CD4-positive, alpha-beta T cell treated with Interleukin-12 subunit alpha and Interleukin-12 subunit beta, for 1 hour (primary cell): ENCODE data around the gene GRIK5.

ENCODE experiments used
- DNase-seq: peaks from one replicate; pipeline ENCODE4 v3.0.0-alpha.2; 2020

Gene GRIK5

DNA sequence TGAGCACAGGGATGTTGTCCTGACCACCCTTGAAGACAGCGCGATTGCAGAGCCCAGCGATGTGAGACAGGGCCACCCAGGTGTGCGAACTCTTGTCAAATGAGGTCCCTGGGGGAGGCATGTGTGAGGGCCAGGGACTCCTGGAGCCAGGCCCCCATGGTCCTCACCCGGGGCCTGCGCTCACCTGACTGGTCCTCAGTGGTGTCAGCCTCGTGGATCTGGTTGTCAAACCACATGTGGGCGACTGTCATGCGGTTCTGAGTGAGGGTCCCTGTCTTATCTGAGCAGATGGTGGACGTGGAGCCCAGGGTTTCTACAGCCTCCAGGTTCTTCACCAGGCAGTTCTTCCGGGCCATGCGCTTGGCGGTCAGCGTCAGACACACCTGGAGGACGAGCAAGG is 88.3 kb downstream of the GRIK5 start:
- DNase-seq = no peak

DNA sequence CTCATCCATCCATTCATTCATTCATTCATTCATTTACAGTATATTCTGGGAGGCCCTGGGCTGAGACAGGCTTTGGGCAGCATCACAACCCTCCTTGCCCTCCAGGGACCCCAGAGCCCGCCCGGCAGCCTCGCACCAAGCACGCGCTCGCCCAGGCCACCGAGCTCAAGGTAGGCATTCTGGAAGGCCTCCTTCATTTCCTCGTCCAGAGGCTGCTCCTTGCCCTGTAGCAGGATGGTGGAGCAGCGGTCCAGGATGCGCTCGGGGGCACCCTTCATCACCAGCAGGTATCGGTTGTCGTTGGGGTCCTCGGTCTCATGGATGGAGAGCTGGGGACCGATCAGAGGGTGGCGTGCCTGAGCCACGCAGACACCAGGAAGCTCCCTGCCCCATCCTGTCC is 91.5 kb downstream of the GRIK5 start:
- DNase-seq = no peak

DNA sequence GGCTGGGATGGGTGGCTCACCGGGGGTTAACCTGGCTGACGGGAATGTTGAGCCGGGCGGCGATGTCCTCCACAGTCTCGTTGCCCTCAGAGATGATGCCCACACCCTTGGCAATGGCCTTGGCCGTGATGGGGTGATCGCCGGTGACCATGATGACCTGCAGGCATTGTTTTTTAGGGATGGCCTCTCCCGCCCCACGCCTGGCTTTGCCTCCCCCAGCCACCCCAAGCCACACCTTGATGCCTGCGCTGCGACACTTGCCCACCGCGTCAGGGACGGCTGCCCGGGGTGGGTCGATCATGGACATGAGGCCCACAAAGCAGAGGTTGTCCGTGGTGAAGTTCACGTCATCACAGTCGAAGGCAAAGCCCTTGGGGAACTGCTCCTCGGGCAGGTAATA is 92.1 kb downstream of the GRIK5 start:
- DNase-seq = no peak

DNA sequence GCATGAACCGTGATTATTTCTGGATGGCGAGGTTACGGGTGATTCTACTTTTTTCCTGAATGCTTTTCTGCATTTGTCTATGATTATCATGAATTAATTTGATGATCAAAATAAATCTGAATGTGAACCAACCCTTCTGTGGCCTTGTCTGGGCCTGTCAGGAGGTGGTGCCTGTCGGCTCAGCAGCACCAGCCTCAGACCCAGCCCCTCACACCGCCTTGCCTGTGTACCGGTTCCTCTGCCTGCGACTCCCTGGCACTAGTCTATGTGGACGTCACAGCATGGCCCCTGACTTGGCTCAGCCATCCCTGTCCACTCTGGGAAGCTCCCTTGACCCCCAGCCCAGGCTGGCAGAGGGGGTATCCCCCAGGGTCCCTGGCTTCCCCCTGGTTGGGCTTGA is 95.4 kb downstream of the GRIK5 start:
- DNase-seq = no peak

DNA sequence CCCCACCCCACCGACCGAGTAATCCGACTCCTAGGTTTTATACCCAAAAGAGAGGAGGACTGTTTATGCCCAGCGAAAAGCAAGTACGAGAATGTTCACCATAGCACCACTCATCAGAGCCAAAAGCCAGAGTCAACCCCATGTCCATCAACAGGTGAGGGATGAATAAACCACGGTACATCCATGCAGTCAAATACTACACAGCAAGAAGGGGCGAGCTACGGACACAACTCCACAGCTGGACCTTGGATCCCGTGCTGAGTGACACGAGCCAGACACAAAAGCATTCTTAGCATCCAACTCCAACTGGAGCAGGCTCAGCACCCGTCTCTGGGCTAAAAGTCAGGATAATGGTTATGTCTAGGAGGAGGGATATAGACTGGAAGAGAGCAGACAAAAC is 98.6 kb downstream of the GRIK5 start:
- no peak for DNase-seq

DNA sequence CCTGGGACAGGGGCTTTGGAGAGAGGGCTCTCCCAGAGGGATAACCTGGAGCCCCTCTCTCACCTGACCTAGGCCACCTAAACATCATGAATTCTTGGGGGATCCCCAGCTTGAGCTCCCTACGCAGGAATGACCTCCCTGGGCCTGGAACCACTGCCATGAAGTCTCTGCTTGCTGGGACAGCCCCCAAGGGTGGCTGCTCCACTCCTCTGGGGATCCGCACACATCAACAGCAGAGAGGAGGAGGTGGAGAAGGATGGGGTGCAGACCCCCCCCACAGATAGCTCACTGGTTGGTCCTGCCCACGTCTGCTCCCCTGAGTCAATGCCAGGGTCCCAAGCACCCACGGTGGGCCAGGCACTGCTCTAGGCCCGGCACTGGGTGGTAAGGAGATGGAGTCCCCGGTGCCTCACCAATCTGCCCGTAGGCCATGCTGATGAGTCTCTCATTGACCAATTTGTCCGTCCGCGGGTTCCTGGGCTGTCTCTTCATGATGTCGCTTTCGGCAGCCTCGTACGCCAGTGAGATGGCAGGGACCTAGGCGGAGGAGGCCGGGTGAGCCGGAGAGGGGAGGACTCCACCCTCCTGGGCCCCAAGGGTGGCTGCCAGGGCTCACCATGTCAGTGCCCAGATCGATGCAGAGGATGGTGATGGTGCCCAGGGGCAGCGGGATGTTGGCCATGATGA is 100.1 kb downstream of the GRIK5 start:
- DNase-seq = no peak

DNA sequence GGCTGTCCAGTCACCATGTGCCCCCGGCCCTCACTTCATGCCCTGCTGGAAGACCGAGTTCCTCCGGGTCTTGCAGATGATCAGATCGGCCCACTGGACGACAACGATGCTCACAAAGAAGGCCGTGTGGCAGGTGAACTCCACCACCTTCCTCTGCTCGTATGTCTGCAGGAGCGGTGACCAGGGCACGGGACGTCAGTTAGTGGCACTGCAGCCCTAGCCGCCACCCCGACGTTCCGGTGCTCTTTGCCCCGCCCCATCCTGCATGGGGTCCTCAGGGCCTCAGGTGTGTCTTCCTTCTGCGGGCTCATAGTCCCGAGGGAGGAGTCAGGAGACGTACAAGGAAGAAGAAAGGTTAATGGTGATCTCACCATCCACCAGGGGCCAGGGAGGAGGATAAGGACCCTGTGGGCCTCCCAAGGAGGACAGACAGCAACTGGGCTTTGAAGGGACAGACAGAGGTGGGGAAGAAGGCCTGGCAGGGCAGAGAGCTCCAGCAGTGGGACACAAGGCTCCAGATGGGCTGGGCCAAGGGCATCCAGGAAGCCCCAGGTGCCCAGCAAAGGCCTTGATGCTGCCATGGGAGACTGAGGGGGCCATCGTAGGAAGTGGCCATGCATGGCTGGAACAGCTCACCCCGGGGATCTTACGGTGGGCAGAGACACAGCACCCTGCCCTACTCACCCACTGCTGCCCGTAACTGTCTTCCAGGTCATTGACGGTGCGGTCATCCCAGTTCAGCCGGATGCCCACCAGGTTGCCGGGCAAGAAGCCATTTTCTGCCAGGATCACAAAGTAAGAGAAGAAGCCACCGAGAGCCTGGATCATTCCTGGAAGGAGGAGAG is 101.0 kb downstream of the GRIK5 start:
- DNase-seq = no peak

DNA sequence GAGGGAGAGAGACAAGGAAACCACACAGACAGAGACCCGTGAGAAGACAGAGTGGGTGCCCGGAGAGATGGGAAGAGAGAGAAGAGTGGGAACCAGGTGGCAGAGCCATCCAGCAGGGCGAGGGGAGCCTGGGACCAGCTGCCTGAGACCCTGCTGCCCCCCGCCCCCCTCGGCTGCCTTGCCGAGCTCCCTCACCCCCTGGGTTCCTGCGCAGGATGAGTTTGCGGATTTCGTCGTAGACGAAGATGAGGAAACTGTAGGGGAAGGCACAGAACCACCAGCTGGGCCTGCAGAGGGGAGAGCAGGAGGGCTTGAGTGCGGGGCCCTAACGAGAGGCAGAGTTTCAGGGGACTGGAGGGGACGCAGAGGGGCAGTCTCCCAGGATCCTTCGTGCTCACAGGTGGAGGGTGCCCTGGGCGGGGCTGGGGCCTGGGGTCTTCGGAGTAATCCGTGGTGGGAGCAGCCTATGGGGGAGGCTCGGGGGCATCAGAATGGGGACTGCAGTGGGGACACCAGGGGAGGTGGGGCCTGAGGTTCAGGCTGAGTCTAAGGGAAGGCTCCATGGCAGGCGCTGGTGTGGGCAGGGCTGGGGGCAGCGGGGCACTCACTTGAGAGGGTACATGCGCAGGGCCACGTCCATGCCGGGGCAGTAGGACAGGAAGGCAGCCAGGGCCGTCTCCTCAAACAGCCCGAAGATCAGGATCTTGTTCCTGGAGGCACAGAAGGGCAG is 102.8 kb downstream of the GRIK5 start:
- no peak for DNase-seq

DNA sequence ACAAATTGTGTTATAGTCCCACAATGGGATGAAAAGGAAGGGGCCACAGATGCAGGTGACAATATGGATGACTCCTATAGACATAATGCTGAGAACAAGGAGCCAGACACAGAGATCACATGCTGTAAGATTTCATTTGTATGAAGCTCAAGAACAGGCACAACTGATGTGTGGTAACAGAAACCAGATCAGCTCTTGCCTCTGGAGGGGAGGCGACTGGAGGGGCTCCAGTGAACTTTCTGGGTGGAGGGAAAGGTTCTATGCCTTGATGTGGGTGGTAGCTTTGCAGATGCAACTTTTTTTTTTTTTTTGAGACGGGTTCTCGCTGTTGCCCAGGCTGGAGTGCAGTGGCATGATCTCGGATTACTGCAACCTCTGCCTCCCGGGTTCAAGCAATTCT is 104.9 kb downstream of the GRIK5 start:
- DNase-seq = no peak

DNA sequence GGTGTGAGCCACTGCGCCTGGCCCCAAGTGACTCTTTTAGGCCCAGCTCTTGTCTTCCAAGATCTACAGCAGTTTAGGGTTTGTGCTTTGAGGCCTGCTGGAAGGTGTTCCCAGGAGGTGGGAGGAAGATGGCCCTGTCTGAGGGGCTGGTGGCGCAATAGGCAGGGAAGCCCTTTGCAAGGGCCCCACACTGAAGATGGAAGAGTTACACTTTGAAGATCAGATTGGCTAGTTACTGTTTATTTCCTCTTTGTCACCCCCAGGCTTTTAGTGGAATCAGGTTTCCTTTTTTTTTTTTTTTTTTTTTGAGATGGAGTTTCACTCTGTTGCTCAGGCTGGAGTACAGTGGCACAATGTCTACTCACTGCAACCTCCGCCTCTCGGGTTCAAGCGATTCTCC is 109.0 kb downstream of the GRIK5 start:
- no peak for DNase-seq

DNA sequence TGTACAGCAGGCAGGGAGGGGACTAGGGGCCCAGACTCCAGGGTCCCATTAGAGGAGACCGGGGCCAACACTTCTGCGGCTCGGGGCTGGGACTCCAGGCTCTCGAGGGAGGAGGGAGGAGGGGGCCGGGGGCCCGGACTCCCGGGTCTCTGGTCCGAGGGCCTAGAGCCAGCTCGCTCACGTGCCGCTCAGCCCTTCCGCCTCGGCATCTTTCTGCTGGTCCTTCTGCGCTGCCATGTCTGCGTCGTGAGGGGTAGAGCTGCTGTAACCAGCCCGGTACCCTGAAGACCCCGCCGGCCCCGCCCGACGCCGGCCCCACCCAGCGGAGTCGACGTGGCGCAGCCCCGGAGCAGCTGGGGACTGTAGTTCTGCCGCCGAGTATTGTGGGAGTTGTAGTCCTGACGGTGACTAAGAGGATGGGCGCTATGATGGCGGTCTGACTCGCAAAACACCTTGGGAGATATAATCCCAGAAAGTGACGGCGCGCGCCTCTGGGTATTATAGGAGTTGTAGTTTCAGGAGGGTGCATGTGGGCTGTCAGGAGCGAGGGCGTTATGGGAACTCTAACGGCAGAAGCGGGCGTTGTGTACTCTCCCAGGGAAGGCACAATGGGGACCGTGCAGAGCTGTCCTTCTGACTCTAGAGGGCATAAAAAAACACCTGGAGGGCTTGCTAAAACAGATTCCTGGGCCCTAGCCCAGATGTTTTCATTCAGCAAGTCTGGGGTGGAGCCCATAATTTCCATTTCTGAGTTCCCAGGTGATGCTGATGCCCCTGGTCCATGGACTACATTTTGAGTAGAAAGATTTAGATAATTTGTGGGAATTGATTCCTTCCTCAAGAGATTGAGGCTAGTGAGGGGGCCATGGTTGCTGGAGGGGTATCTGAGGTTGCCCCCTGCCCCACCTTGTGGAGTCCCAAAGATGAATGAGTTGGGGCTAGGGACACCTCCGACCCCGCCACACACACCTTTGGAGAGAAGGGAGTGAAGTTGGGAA is 110.7 kb downstream of the GRIK5 start, which contains the start of gene RABAC1:
Gene RABAC1, minus strand, starts transcription at position 266 of the 998 bp plus-strand sequence. Its CDS starts 29 bp downstream, at position 237.
- DNase-seq = peak; percentile 90

DNA sequence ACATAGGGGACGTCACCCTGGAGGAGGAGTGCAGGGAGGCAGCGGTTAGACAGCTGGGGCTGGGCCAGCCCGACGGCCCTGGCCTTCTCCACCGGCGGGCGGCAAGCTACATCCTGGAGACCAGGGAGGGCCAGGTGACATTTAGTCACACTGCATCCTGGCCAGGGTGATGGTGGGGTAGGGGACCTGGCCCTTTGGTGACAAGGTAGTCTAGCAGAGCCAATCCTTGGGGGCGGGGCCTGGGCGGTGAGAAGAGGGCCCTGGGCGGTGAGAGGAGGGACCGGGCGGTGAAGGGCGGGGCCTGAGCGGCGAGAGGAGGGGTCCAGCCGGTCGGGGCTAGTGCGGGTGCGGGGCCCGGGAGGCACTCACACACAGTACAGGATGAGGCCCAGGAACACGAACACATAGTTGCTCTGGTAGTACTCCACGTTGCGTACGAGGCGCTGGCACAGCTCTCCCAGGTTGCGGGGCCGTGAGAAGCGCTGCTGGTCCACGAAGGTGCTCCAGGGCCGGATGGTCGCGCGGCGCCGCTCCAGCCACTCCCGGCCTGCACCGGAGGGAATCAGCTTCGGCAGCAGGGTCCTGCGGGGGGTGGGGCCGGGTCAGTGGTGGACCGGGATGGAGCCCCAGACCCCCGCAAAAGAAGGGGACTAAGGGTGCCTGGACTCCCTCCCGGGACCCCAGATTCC is 111.5 kb downstream of the GRIK5 start:
- peak; percentile 84 for DNase-seq

DNA sequence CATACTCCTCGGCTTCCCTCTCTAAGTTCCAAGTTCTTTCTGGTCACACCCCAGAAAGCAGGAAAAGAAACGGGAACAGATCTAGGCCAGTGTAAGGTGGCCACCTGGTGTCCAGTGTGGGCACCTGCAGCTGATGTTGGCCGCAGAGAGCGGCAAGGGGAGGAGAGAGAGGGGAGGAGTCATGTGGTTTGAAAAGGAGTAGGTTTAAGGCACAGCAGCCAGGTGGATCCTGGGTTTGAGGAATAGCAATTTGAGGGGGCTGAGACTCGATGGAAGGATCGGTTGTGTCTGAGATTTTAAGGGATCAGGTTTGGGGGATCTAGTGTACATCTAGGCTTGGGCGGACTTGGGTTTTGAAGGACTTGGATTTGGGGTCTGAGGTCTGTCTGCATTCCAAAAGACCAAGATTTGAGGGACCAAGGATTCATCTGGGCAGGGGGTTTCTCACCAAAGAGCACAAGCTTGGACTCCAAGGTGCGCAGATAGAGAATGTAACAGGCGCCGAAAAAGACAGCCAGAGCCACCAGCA is 112.1 kb downstream of the GRIK5 start:
- DNase-seq = peak; percentile 52

DNA sequence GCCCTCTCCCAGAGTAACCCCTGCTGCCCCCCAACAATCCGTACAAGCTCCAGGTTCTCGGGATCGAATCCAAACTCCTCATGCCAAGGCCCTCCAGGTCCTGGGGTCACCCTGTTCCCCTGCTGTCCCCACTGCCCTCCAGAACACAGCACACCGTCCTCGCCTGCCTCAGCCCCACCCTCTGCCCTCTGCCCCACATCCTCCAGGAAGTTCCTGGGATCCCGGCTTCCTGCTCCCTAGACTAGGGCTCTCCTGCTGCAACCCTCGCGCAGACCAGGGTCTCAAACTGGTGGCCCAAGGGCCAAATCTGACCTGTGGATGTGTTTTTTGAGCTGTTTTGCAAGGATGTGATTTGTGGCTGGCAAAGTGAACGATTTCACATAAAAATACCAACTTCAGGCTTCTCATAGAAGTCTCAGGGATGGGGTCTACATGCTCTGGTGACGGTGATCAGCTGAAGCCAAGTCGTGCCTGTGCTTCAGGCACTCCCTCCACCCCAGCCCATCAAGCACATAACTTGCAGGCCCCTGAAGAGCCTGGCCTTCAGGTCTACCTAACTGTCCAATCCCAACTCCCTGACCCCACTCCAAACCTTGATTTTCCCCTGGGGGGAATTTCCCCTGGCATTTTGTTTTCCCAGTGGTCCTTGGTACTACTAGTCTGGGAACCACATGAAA is 112.7 kb downstream of the GRIK5 start:
- no peak for DNase-seq

DNA sequence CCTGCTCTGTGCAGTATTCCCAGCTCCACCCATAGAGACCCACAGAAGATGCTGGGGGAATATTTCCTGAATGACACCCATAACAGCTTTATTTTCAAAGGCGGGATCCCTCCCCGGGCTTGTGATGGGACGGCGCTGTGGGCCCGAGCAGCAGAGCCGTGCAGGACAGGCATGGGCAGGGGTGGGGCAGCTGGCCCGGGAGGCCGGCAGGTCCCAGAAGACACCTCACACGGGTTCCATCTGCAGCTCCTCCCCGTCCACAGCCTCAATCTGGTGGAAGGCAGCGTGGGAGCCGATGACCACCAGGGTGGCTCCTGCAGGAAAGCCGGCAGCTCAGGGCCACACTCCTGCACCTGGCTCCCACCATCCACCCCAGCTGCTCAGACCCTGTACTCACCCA is 113.4 kb downstream of the GRIK5 start:
- DNase-seq = no peak

DNA sequence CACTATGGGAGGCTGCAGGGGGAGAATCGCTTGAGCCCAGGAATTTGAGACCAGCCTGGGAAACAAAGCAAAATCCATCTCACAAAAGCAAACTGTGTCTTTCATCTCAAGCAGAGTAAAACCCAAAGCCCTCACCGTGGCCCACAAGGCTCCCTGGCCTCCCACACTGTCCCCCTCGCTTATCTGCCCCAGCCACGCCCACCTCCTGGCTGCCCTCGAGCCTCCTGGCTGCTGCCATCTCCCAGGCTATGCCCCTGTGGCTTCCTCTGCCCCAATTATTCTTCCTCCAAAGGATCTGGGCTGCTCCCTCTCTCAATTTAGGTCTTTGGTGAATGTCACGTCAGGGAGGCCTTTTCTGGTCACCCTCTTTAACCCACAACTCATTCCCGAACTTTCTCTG is 114.5 kb downstream of the GRIK5 start:
- DNase-seq = no peak

DNA sequence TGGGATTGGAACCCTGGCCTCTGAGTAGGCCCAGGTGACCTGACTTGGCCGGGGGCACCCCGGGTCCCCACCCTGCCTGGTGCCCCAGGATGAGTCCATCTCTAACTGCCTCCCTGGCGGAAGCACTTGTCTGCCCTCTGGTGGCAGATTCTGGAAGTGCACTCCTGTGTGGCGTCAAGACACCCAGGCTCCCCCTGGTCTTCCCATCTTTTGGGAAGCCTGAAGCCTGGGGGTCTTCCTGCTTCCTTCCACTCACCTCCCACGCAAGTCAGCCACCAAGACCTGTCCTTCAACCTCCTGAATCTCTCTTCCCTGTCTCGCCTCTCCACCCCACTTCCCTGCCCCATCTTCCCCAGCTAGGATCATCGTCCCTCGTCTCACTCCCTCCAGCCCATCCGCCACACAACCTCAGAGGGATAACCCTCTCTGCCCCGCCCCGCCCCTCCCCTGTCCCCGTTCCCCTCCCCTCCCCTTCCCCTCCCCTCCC is 118.3 kb downstream of the GRIK5 start:
- peak; percentile 86 for DNase-seq
